ENCODE data around the gene ST3GAL5.

ST3GAL5 gene

GRCh38 chr2:85911814-85912692 is 23.3 kb upstream of the ST3GAL5 start:
- no peak for TF ChIP-seq CTCF (IDR thresholded peaks at IDR 0.05; ENCODE audit: low read depth, low read length)
- no peaks in the 10 kb centered on the region for H3K9me3 ChIP-seq (ENCODE audit: severe bottlenecking)
- H3K27ac ChIP-seq = no peak overlapping the region
- H3K4me3 ChIP-seq (ENCODE audit: low read depth, low read length) = no peak overlapping the region
- DNase-seq = peak; percentile 67
- H3K36me3 ChIP-seq = no peaks in the 10 kb centered on the region
- H3K27me3 ChIP-seq (ENCODE audit: insufficient read depth, low read depth, severe bottlenecking) = no peaks in the 10 kb centered on the region

GRCh38 chr2:85911097-85911496 is 22.3 kb upstream of the ST3GAL5 start:
- no peaks in the 10 kb centered on the region for H3K9me3 ChIP-seq (ENCODE audit: severe bottlenecking)
- H3K36me3 ChIP-seq = no peaks in the 10 kb centered on the region
- no peak for TF ChIP-seq CTCF (IDR thresholded peaks at IDR 0.05; ENCODE audit: low read depth, low read length)
- no peaks in the 10 kb centered on the region for H3K27me3 ChIP-seq (ENCODE audit: insufficient read depth, low read depth, severe bottlenecking)
- no peak overlapping the region for H3K4me3 ChIP-seq (ENCODE audit: low read depth, low read length)
- no peak for DNase-seq
- no peak overlapping the region for H3K27ac ChIP-seq

- TF ChIP-seq CTCF (IDR thresholded peaks at IDR 0.05; ENCODE audit: low read depth, low read length) = no peak
- Histone ChIP-seq H3K9me3 (ENCODE audit: severe bottlenecking) (no peaks in the 10 kb centered on the region), H3K4me3 (ENCODE audit: low read depth, low read length) (no peak overlapping the region), H3K27me3 (ENCODE audit: insufficient read depth, low read depth, severe bottlenecking) (no peaks in the 10 kb centered on the region), H3K27ac (no peak overlapping the region), H3K36me3 (no peaks in the 10 kb centered on the region)
- no peak for DNase-seq
These were observed 20.2 kb upstream of the ST3GAL5 start for GRCh38 chr2:85909005-85909404.

- no peaks in the 10 kb centered on the region for H3K9me3 ChIP-seq (ENCODE audit: severe bottlenecking)
- H3K36me3 ChIP-seq = no peaks in the 10 kb centered on the region
- no peaks in the 10 kb centered on the region for H3K27me3 ChIP-seq (ENCODE audit: insufficient read depth, low read depth, severe bottlenecking)
- H3K4me3 ChIP-seq (ENCODE audit: low read depth, low read length) = no peak overlapping the region
- no peak for DNase-seq
- H3K27ac ChIP-seq = no peak overlapping the region
- TF ChIP-seq CTCF (IDR thresholded peaks at IDR 0.05; ENCODE audit: low read depth, low read length) = no peak
These were observed 19.7 kb upstream of the ST3GAL5 start for GRCh38 chr2:85908506-85908905.

- H3K27ac ChIP-seq = no peak overlapping the region
- no peak for DNase-seq
- no peaks in the 10 kb centered on the region for H3K36me3 ChIP-seq
- no peaks in the 10 kb centered on the region for H3K9me3 ChIP-seq (ENCODE audit: severe bottlenecking)
- TF ChIP-seq CTCF (IDR thresholded peaks at IDR 0.05; ENCODE audit: low read depth, low read length) = no peak
- H3K27me3 ChIP-seq (ENCODE audit: insufficient read depth, low read depth, severe bottlenecking) = no peaks in the 10 kb centered on the region
- H3K4me3 ChIP-seq (ENCODE audit: low read depth, low read length) = no peak overlapping the region
These were observed 18.9 kb upstream of the ST3GAL5 start for GRCh38 chr2:85907671-85908157.
